Measurements from ENCODE around the gene IL31RA.
A peak's percentile ranks its signal among the peaks of the same experiment; 100 is the strongest.

IL31RA gene

GRCh38 chr5:55900068-55900467 lies 48.9 kb downstream of the IL31RA start:
- intact Hi-C loops (cut with micrococcal nuclease): no loop called here
- H3K9me3 Mint-ChIP-seq: no peaks in the 10 kb centered on the region
- H3K27ac Mint-ChIP-seq: no peak overlapping the region
- no peaks in the 10 kb centered on the region for H3K36me3 Mint-ChIP-seq (ENCODE audit: low read depth)
- H3K4me1 Mint-ChIP-seq (ENCODE audit: low read depth): peaks cover 41% of the 10 kb centered on the region
- H3K27me3 Mint-ChIP-seq: no peaks in the 10 kb centered on the region
- H3K4me3 Mint-ChIP-seq: no peak overlapping the region

DNA sequence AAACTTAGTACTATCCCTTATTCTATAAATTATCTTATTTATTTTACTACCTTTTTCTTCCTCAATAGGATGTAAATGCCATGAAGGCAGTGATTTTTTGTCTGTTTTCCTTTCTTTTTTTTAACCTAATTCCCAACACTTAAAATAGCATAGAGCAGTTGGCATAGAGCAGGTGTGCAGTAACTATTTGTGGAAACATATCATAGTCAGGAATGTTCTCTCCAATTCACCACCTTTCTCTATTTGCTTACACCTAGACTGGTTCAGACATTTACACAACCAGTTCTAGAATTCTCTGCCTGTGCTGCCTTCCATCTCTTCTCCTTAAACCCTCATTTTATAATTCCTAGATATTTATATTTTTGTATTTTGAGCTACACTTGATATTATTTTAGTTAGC lies 49.6 kb downstream of the IL31RA start:
- Mint-ChIP-seq H3K9me3 (no peaks in the 10 kb centered on the region), H3K4me1 (ENCODE audit: low read depth) (peaks cover 44% of the 10 kb centered on the region), H3K27ac (no peak overlapping the region), H3K27me3 (no peaks in the 10 kb centered on the region), H3K36me3 (ENCODE audit: low read depth) (no peaks in the 10 kb centered on the region), H3K4me3 (no peak overlapping the region)
- intact Hi-C loops (cut with micrococcal nuclease): no loop called here

DNA sequence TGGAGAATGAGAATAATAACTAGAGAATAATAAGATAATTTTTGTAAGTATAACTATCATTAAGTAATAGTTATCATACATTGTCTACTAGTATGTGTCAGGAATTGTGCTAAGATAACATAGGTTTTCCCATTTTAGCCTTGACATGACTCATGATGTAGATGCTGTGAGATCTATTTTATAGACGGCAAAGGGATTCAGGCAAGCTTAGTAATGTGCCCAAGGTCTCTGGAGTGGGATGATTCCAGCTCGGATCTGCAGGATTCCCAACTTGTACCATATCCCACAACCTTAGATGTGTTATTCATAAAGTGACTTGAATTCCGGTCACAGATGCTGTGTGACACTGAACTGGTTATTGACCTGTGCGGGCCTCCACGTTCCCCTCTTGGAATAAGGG lies 51.5 kb downstream of the IL31RA start:
- Mint-ChIP-seq H3K36me3 (ENCODE audit: low read depth) (no peaks in the 10 kb centered on the region), H3K4me3 (no peak overlapping the region), H3K9me3 (no peaks in the 10 kb centered on the region), H3K27me3 (no peaks in the 10 kb centered on the region), H3K4me1 (ENCODE audit: low read depth) (peaks cover 34% of the 10 kb centered on the region), H3K27ac (peak overlapping the region; percentile 67)
- intact Hi-C loops (cut with micrococcal nuclease): no loop called here

GRCh38 chr5:55903121-55903701 lies 52.1 kb downstream of the IL31RA start:
- H3K4me3 Mint-ChIP-seq: peak overlapping the region; percentile 43
- intact Hi-C loops (cut with micrococcal nuclease): no loop called here
- no peaks in the 10 kb centered on the region for H3K27me3 Mint-ChIP-seq
- no peaks in the 10 kb centered on the region for H3K9me3 Mint-ChIP-seq
- H3K36me3 Mint-ChIP-seq (ENCODE audit: low read depth): no peaks in the 10 kb centered on the region
- peaks cover 32% of the 10 kb centered on the region for H3K4me1 Mint-ChIP-seq (ENCODE audit: low read depth)
- peak overlapping the region; percentile 67 for H3K27ac Mint-ChIP-seq

DNA sequence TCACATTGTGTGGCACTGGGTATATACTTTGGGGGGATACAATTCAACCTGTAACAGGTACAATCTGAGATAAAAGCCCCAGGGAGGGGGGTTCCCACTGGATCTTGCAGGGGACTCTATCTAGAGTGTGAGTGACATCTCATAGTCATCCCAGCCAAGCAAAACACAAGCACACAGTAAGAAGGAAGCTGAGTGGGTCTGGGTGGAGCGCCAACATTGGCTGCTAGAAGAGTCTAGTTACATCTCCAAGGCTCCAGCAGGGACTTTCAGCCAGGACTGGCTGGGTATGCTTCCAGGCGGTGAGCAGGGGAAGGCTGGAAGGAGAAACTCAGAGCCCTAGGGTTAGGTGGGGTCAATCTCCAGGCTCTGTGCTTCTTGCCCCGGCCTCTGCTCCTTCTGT lies 53.0 kb downstream of the IL31RA start:
- no peak overlapping the region for H3K4me3 Mint-ChIP-seq

GRCh38 chr5:55905251-55905650 lies 54.1 kb downstream of the IL31RA start:
- Mint-ChIP-seq H3K9me3 (no peaks in the 10 kb centered on the region), H3K36me3 (ENCODE audit: low read depth) (no peaks in the 10 kb centered on the region), H3K4me3 (no peak overlapping the region), H3K4me1 (ENCODE audit: low read depth) (peaks cover 27% of the 10 kb centered on the region), H3K27ac (peak overlapping the region; percentile 67), H3K27me3 (no peaks in the 10 kb centered on the region)
- intact Hi-C loops (cut with micrococcal nuclease): no loop called here

More for the DNA sequence above, 53.0 kb downstream of the IL31RA start:
- no peaks in the 10 kb centered on the region for H3K36me3 Mint-ChIP-seq (ENCODE audit: low read depth)
- H3K27me3 Mint-ChIP-seq: no peaks in the 10 kb centered on the region
- H3K4me1 Mint-ChIP-seq (ENCODE audit: low read depth): peaks cover 31% of the 10 kb centered on the region
- peak overlapping the region; percentile 67 for H3K27ac Mint-ChIP-seq
- intact Hi-C loops (cut with micrococcal nuclease): no loop called here
- no peaks in the 10 kb centered on the region for H3K9me3 Mint-ChIP-seq

DNA sequence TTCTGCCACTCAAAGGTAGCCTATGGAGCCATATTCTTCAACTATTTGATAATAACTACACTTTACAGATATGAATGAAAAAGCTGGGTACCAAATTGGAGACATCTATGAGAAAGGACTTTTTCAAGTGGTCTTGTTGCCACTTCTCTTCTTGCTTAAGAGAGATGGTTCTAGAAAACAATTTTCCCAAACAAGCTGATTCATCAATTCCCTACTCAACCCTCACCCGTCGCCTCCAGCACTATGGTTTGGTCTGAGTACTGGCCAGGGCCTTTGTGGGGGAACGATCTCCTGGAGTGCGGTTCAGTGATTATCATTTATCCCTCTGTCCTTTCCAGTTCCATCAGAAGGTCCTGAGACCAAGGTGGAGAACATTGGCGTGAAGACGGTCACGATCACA lies 56.8 kb downstream of the IL31RA start:
- H3K27me3 Mint-ChIP-seq: no peaks in the 10 kb centered on the region
- H3K4me3 Mint-ChIP-seq: no peak overlapping the region
- H3K4me1 Mint-ChIP-seq (ENCODE audit: low read depth): peaks cover 24% of the 10 kb centered on the region
- intact Hi-C loops (cut with micrococcal nuclease): no loop called here
- no peak overlapping the region for H3K27ac Mint-ChIP-seq
- no peaks in the 10 kb centered on the region for H3K36me3 Mint-ChIP-seq (ENCODE audit: low read depth)
- no peaks in the 10 kb centered on the region for H3K9me3 Mint-ChIP-seq

GRCh38 chr5:55908804-55909203 lies 57.6 kb downstream of the IL31RA start:
- intact Hi-C loops (cut with micrococcal nuclease): no loop called here
- Mint-ChIP-seq H3K4me3 (no peak overlapping the region), H3K9me3 (no peaks in the 10 kb centered on the region), H3K4me1 (ENCODE audit: low read depth) (peaks cover 15% of the 10 kb centered on the region), H3K27me3 (no peaks in the 10 kb centered on the region), H3K27ac (no peak overlapping the region), H3K36me3 (ENCODE audit: low read depth) (no peaks in the 10 kb centered on the region)

DNA sequence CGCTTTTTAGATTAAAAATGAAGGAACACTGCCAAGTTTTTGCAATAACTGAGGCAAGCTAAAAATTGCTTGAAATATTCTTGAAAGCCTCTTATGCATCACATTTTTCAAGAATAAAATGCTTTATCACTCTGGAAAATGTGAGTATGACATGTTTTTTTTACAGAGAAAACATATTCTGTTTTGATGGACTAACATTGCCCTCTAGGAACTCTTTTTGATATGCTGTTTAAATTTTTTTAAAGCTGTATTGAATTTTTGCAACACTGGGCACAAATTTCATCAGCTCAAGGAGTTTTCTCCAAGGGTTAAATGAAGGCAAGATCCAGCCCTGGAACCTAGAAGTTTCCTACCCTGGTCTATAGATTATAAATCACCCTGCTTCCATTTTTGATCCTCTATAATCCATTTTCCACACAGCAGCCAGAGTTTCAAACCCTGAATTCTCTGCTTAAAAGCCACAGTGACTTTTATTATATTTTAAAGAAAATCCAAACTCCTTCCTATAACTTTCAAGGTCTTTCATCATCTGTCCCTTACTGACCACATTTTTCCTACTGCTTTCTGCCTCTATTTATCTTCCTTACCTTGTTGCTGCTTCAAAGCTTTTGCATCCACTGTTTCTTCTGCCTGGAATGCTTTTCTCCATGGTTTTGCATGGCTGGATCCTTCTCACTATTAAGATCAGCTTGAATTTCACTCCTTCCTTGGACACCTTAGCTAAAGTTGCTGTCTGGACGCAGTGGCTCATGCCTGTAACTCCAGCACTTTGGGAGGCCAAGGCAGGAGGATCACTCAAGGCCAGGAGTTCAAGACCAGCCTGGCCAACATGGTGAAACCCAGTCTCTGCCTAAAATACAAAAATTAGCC lies 60.9 kb downstream of the IL31RA start:
- Mint-ChIP-seq H3K27me3 (no peaks in the 10 kb centered on the region), H3K4me3 (no peak overlapping the region), H3K36me3 (ENCODE audit: low read depth) (no peaks in the 10 kb centered on the region), H3K9me3 (no peaks in the 10 kb centered on the region), H3K4me1 (ENCODE audit: low read depth) (no peaks in the 10 kb centered on the region), H3K27ac (no peak overlapping the region)
- intact Hi-C loops (cut with micrococcal nuclease): no loop called here

GRCh38 chr5:55913466-55914413 lies 62.6 kb downstream of the IL31RA start:
- H3K36me3 Mint-ChIP-seq (ENCODE audit: low read depth): no peaks in the 10 kb centered on the region
- peaks cover 2% of the 10 kb centered on the region for H3K4me1 Mint-ChIP-seq (ENCODE audit: low read depth)
- no peak overlapping the region for H3K27ac Mint-ChIP-seq
- no peaks in the 10 kb centered on the region for H3K27me3 Mint-ChIP-seq
- intact Hi-C loops (cut with micrococcal nuclease): no loop called here
- H3K4me3 Mint-ChIP-seq: no peak overlapping the region
- no peaks in the 10 kb centered on the region for H3K9me3 Mint-ChIP-seq

DNA sequence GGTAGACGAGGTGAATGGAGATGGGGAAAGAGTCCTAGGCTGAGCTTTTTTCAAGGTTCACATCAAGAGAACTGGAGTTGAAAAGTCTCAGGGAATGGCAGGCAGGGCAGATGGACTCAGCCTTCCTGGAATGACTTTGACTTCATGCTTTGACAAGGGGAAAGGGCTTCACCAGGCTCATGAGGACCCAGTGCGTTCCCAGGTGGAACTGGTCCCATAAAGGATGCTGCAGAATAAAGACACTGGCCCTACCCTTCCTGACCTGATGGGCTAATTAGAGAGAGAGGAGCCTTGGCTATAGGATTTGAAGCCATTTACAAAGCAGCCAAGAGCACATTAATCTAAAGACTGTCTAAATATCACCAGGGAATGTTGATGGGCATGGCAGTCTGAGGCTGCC lies 63.8 kb downstream of the IL31RA start:
- Mint-ChIP-seq H3K27me3 (no peaks in the 10 kb centered on the region), H3K4me3 (no peak overlapping the region), H3K4me1 (ENCODE audit: low read depth) (peaks cover 14% of the 10 kb centered on the region), H3K36me3 (ENCODE audit: low read depth) (no peaks in the 10 kb centered on the region), H3K9me3 (no peaks in the 10 kb centered on the region), H3K27ac (no peak overlapping the region)
- intact Hi-C loops (cut with micrococcal nuclease): no loop called here

- H3K9me3 Mint-ChIP-seq: no peaks in the 10 kb centered on the region
- no peak overlapping the region for H3K4me3 Mint-ChIP-seq
- H3K36me3 Mint-ChIP-seq (ENCODE audit: low read depth): no peaks in the 10 kb centered on the region
- H3K27me3 Mint-ChIP-seq: no peaks in the 10 kb centered on the region
- peaks cover 16% of the 10 kb centered on the region for H3K4me1 Mint-ChIP-seq (ENCODE audit: low read depth)
- intact Hi-C loops (cut with micrococcal nuclease): no loop called here
- no peak overlapping the region for H3K27ac Mint-ChIP-seq
These were observed 64.6 kb downstream of the IL31RA start for GRCh38 chr5:55915783-55916182.

DNA sequence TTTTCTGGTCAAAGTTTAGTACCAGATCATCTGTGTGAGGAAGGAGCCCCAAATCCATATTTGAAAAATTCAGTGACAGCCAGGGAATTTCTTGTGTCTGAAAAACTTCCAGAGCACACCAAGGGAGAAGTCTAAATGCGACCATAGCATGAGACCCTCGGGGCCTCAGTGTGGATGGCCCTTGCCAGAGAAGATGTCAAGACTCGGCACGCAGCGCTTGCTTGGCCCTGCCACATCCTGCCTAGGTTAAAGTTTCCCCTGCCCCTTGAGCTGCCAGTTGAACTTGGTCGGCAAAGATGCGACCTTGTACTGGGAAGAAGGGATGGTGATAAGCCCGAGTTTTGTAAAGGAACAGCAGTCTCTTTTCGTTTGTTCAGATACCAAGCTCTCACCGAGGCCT lies 65.8 kb downstream of the IL31RA start:
- intact Hi-C loops (cut with micrococcal nuclease): no loop called here
- H3K9me3 Mint-ChIP-seq: no peaks in the 10 kb centered on the region
- no peaks in the 10 kb centered on the region for H3K36me3 Mint-ChIP-seq (ENCODE audit: low read depth)

More for the DNA sequence above, 65.8 kb downstream of the IL31RA start:
- no peak overlapping the region for H3K4me3 Mint-ChIP-seq
- peaks cover 18% of the 10 kb centered on the region for H3K4me1 Mint-ChIP-seq (ENCODE audit: low read depth)
- H3K27me3 Mint-ChIP-seq: no peaks in the 10 kb centered on the region
- no peak overlapping the region for H3K27ac Mint-ChIP-seq

Data from dendritic cell treated with granulocyte-macrophage colony-stimulating factor and Interleukin-4, amounts not matched to agents 40 ng/mL and 50 ng/mL, for 4 days (primary cell).